K562 (cell line): ENCODE measurements around the gene NAIF1. TPM values are rescaled to one million over a fixed set of nuclear protein-coding genes. Genes with fewer than 3 reads are reported as not detected.

Source experiments
- ATAC-seq: fragments of 200-7000 bp; cut with Tn5 transposase; 3 replicates; pipeline ENCODE4 v1.9.1; 2020; ENCODE audit warnings: moderate library complexity
- BruUV-seq: library from RNA; stranded (reverse); fragments of 400-500 nt; replicated peaks from 2 replicates; lab custom pipeline; 2021; lab: Mats Ljungman, UMichigan
- CTCF ChIA-PET: fragments of 300-600 bp; formaldehyde crosslinking; extraction: SDS; loops from one replicate; lab custom pipeline; 2021; ENCODE audit warnings: low intra/inter-chr PET ratio; lab: Yijun Ruan, JAX
- POLR2A ChIA-PET: fragments of 300-600, 350-650 bp; sonication (Branson Sonifier 250); formaldehyde crosslinking; extraction: SDS; loops from one replicate; lab custom pipeline; 2021; ENCODE audit warnings: antibody characterized with exemption, inconsistent platforms; lab: Yijun Ruan, JAX
- DNase-seq, 4 experiments: peaks; one replicate each; pipeline versions ENCODE4 v3.0.0 to v3.0.0-alpha.2; 2011 to 2018; ENCODE audit warnings: low spot score in 3 of 4, mixed read lengths in 3 of 4; ENCODE audit errors: extremely low read depth in 1 of 4
- FAIRE-seq: peaks from 2 replicates; lab custom pipeline; 2011; peaks lifted over from hg19 to GRCh38; lab: Jason Lieb, UNC
- H2AFZ ChIP-seq: 2 replicates; pipeline ENCODE4 v1.6.0; 2011; ENCODE audit warnings: low read depth, low read length, control low read depth, inconsistent platforms
- H3K27ac ChIP-seq: fragments of 200-600 bp; 3 replicates; pipeline ENCODE4 v1.8.0; 2011; ENCODE audit warnings: low read depth, mild to moderate bottlenecking, control low read depth, inconsistent platforms, low read length, moderate library complexity, mixed read lengths; ENCODE audit errors: extremely low read depth
- H3K27me3 ChIP-seq, 2 experiments: fragments of 300-600 bp in 1 of 2; 2 replicates in 1 of 2; 3 replicates in 1 of 2; pipeline versions ENCODE4 v1.6.0 to v1.8.0; 2011; ENCODE audit warnings: inconsistent platforms in 2 of 2, low read length in 2 of 2, mild to moderate bottlenecking in 1 of 2, mixed read lengths in 1 of 2, moderate library complexity in 1 of 2; ENCODE audit not compliant: control insufficient read depth in 2 of 2, insufficient read depth in 2 of 2
- H3K36me3 ChIP-seq: fragments of 300-600 bp; 3 replicates; pipeline ENCODE4 v1.8.0; 2011; ENCODE audit warnings: mild to moderate bottlenecking, low read length, inconsistent platforms; ENCODE audit not compliant: control insufficient read depth, insufficient read depth
- H3K4me1 ChIP-seq, 2 experiments: fragments of 200-600 bp in 1 of 2; replicated peaks in 1 of 2; 2 replicates in 1 of 2; 3 replicates in 1 of 2; pipeline versions ENCODE4 v1.5.1 to v1.8.0; 2011; ENCODE audit warnings: inconsistent platforms in 2 of 2, low read length in 2 of 2, mild to moderate bottlenecking in 1 of 2, mixed read lengths in 1 of 2, moderate library complexity in 1 of 2; ENCODE audit not compliant: control insufficient read depth in 2 of 2, insufficient read depth in 2 of 2
- H3K4me2 ChIP-seq: 2 replicates; pipeline ENCODE4 v1.6.1; 2011; ENCODE audit warnings: low read length, control low read depth, inconsistent platforms, mixed read lengths; ENCODE audit not compliant: insufficient read depth
- H3K4me3 ChIP-seq: fragments of 200-600 bp; sonication (generic), shearing (Covaris generic); 2 replicates; pipeline ENCODE4 v1.5.1; 2016; ENCODE audit warnings: control low read depth, inconsistent platforms
- H3K79me2 ChIP-seq: fragments of 200-600 bp; 3 replicates; pipeline ENCODE4 v1.8.0; 2011; ENCODE audit warnings: low read length, inconsistent platforms; ENCODE audit not compliant: control insufficient read depth, insufficient read depth
- H3K9ac ChIP-seq, 2 experiments: 2 replicates each; pipeline versions ENCODE4 v1.6.0 to v1.6.1; 2011; ENCODE audit warnings: low read depth in 2 of 2, low read length in 2 of 2, control low read depth in 1 of 2, inconsistent platforms in 1 of 2, mild to moderate bottlenecking in 1 of 2, mixed read lengths in 1 of 2; ENCODE audit not compliant: insufficient read depth in 1 of 2
- H3K9me1 ChIP-seq: one replicate; pipeline ENCODE4 v1.6.0; 2011; ENCODE audit warnings: inconsistent platforms, mild to moderate bottlenecking, low read length, moderate library complexity; ENCODE audit not compliant: control insufficient read depth, insufficient read depth
- H3K9me3 ChIP-seq: replicated peaks from 2 replicates; pipeline ENCODE4 v1.5.1; 2011; ENCODE audit warnings: low read depth, low read length, inconsistent platforms; ENCODE audit not compliant: control insufficient read depth, insufficient read depth
- H4K20me1 ChIP-seq: replicated peaks from 2 replicates; pipeline ENCODE4 v1.6.1; 2011; ENCODE audit warnings: low read length, inconsistent platforms, mixed read lengths; ENCODE audit not compliant: control insufficient read depth, insufficient read depth
- BACH1 ChIP-seq: fragments of 200-800 bp; sonication (Bioruptor generic); IDR thresholded peaks from 2 replicates; pipeline ENCODE4 v1.6.1; 2016; ENCODE audit warnings: missing genetic modification characterization, missing compliant biosample characterization
- BCOR ChIP-seq: fragments of 450-650 bp; IDR thresholded peaks from 2 replicates; pipeline ENCODE4 v1.6.1; 2016
- CREB1 ChIP-seq, 2 experiments: sonication (generic) in 1 of 2; formaldehyde crosslinking in 1 of 2; IDR thresholded peaks; 2 replicates each; pipeline versions ENCODE4 v1.6.1 to v1.8.0; 2012 to 2022; ENCODE audit warnings: inconsistent platforms in 1 of 2, mild to moderate bottlenecking in 1 of 2, missing genetic modification reagents in 1 of 2, moderate library complexity in 1 of 2
- DDX20 ChIP-seq: fragments of 450-650 bp; IDR thresholded peaks from 2 replicates; pipeline ENCODE4 v1.6.1; 2016; ENCODE audit warnings: missing genetic modification characterization, low read depth, mild to moderate bottlenecking, missing compliant biosample characterization, moderate library complexity
- PHB2 ChIP-seq: fragments of 450-650 bp; IDR thresholded peaks from 2 replicates; pipeline ENCODE4 v1.6.1; 2017; ENCODE audit warnings: low read depth
- POLR2G ChIP-seq: fragments of 200-400 bp; formaldehyde crosslinking; IDR thresholded peaks from 2 replicates; pipeline ENCODE4 v1.6.1; 2017; ENCODE audit warnings: low read depth, mild to moderate bottlenecking, antibody characterized with exemption, low read length, moderate library complexity
- PRMT5 ChIP-seq: sonication (generic); formaldehyde crosslinking; IDR thresholded peaks from 2 replicates; pipeline ENCODE4 v1.5.0; 2020; ENCODE audit warnings: missing genetic modification reagents
- RBM25 ChIP-seq: fragments of 200-400 bp; formaldehyde crosslinking; IDR thresholded peaks from 2 replicates; pipeline ENCODE4 v1.6.1; 2018; ENCODE audit warnings: low read length, low read depth, moderate library complexity; ENCODE audit not compliant: severe bottlenecking
- SIN3A ChIP-seq, 2 experiments: fragments of 150-350 bp in 1 of 2; IDR thresholded peaks; 2 replicates each; pipeline ENCODE4 v1.6.1; 2011 to 2016; ENCODE audit warnings: borderline replicate concordance in 2 of 2, low read depth in 2 of 2, low read length in 2 of 2, mild to moderate bottlenecking in 2 of 2, moderate library complexity in 2 of 2; ENCODE audit not compliant: control insufficient read depth in 1 of 2
- SMARCA5 ChIP-seq: fragments of 450-650 bp; IDR thresholded peaks from 2 replicates; pipeline ENCODE4 v1.6.1; 2016
- ZBTB49 ChIP-seq: sonication (generic); formaldehyde crosslinking; IDR thresholded peaks from 2 replicates; pipeline ENCODE4 v1.8.0; 2022; ENCODE audit warnings: missing genetic modification reagents, mild to moderate bottlenecking, borderline replicate concordance
- ZNF3 ChIP-seq: fragments of 250-450 bp; sonication (Bioruptor Pico); IDR thresholded peaks from 2 replicates; pipeline ENCODE4 v1.5.0; 2021; ENCODE audit warnings: mild to moderate bottlenecking, moderate library complexity
- WGBS: fragments of 100-300 bp; shearing (Covaris generic); methylation state at CpG from one replicate; pipeline ENCODE4 v1.1.6; 2016; ENCODE audit warnings: low coverage, mixed read lengths; ENCODE audit not compliant: insufficient coverage; ENCODE audit errors: missing lambda C conversion rate; 5-methylcytosine and 5-hydroxymethylcytosine counted together
- in situ Hi-C: fragments of 300-500 bp; cut with MboI; formaldehyde crosslinking; loops from 4 replicates; pipeline ENCODE4 v1.15.0; 2018; ENCODE audit warnings: inconsistent platforms, mixed read lengths
- intact Hi-C: fragments of 100-400 bp; cut with micrococcal nuclease; formaldehyde crosslinking; loops from 2 replicates; pipeline ENCODE4 v1.14.2; 2022
- polyA plus RNA-seq, 8 experiments: library from polyadenylated mRNA; depleted of rRNA in 4 of 8; stranded (reverse) in 5 of 8; unstranded in 3 of 8; fragments of >200 nt; fragmentation: Nextera tagmentation in 2 of 8; fragmentation: Illumina TruSeq in 1 of 8; extraction: Ambion mirVana in 2 of 8; extraction: Trizol in 1 of 8; gene quantifications; 2 replicates each; pipeline versions ENCODE4 v1.2.1 to v1.2.3, GENCODE V29; 2011 to 2014; ENCODE audit warnings: inconsistent platforms in 1 of 8, missing spikeins in 1 of 8
- total RNA-seq, 7 experiments: library from RNA; depleted of rRNA in 6 of 7; stranded (reverse); fragments of >200 nt in 6 of 7; fragmentation: Illumina TruSeq in 2 of 7; extraction: Trizol in 2 of 7; gene quantifications; 2 replicates each; pipeline versions ENCODE4 v1.2.1 to v1.2.3, GENCODE V29; 2011 to 2021; ENCODE audit warnings: low replicate concordance in 1 of 7

The NAIF1 gene
- total and polyA plus RNA-seq, 9 of the 15 experiments (the other 6 are each of a cell fraction or from before 2014, with no cell fraction given), result 4.8 to 26.6 (median 17.2) TPM

GRCh38 chr9:128116104-128117083, 49.3 kb upstream of the NAIF1 start:
- H3K4me1 ChIP-seq, result peaks cover 24 to 66% of the 10 kb centered on the region in 2 experiments; a peak in 4 of 5 replicates
- DNase-seq (no peak), ATAC-seq (no peak), FAIRE-seq (peak; percentile 70)
- H3K9me3 ChIP-seq, result no peaks in the 10 kb centered on the region; the same call in 1 of the 2 replicates
- POLR2A ChIA-PET, result interaction anchor here (0.6 to 2.0 kb wide), 10 partner anchors 9 to 340 kb away, joined by 3 to 14 read pairs (median 4); partner anchors contain the start of genes NAIF1 and ODF2
- no peak overlapping the region; the same call in 1 of the 2 replicates for H3K4me2 ChIP-seq
- H3K27ac ChIP-seq, result peak overlapping the region; percentile 76
- no TSS peak for BruUV-seq
- intact Hi-C loops (loop anchor here (1.0 to 5.0 kb wide), 4 partner anchors 34 to 173 kb away; partner anchors contain the start of genes NAIF1 and SLC25A25), in situ Hi-C loops (loop anchor here (5.0 kb wide), 1 partner anchor 179 kb away; the partner anchor contains the start of gene DPM2)
- H3K9me1 ChIP-seq, result no peaks in the 10 kb centered on the region
- no peaks in the 10 kb centered on the region; the same call in 2 of the 3 replicates for H3K79me2 ChIP-seq
- peak overlapping the region; percentile 58 to 85; a peak in 3 of 4 replicates for H3K9ac ChIP-seq
- no peak overlapping the region for H3K4me3 ChIP-seq
- CTCF ChIA-PET, result interaction anchor here (0.7 to 3.3 kb wide), 4 partner anchors 45 to 173 kb away, joined by 3 to 57 read pairs (median 4); no protein-coding TSS in a partner anchor
- no peaks in the 10 kb centered on the region for H3K27me3 ChIP-seq
- H2AFZ ChIP-seq, result no peak overlapping the region
- H4K20me1 ChIP-seq, result no peaks in the 10 kb centered on the region
- 94% methylated on average over 16 of the region's 16 CpGs for WGBS
- H3K36me3 ChIP-seq, result peaks cover 40% of the 10 kb centered on the region; the same call in 2 of the 3 replicates
- no peak for TF ChIP-seq CREB1 (IDR thresholded peaks at IDR 0.05)
- no peak for TF ChIP-seq CREB1 (CRISPR knock-in tag; IDR thresholded peaks at IDR 0.05)
- peak; percentile 56 for TF ChIP-seq RBM25
- TF ChIP-seq ZBTB49 (CRISPR knock-in tag), result no peak
- no peak for TF ChIP-seq BACH1
- TF ChIP-seq PRMT5, result no peak
- TF ChIP-seq DDX20 (tag), result no peak
- TF ChIP-seq SIN3A (IDR thresholded peaks at IDR 0.05; ENCODE audit: borderline replicate concordance in 2 of 2, control insufficient read depth in 1 of 2, low read depth in 2 of 2, low read length in 2 of 2), result no peak
- TF ChIP-seq SMARCA5, result peak; percentile 72; the same call in 1 of the 2 replicates
- TF ChIP-seq BCOR, result peak; percentile 93
- peak; percentile 35; the same call in 1 of the 2 replicates for TF ChIP-seq POLR2G
- TF ChIP-seq ZNF3 (CRISPR knock-in tag), result no peak
- TF ChIP-seq PHB2, result no peak
